Measurements from ENCODE around the gene LAMA3. TPM values are rescaled to one million over a fixed set of nuclear protein-coding genes. Genes with fewer than 3 reads are reported as not detected.

The LAMA3 gene
- total RNA-seq, 2 donors from 2014 or later: 31.9 to 41.3 TPM

DNA sequence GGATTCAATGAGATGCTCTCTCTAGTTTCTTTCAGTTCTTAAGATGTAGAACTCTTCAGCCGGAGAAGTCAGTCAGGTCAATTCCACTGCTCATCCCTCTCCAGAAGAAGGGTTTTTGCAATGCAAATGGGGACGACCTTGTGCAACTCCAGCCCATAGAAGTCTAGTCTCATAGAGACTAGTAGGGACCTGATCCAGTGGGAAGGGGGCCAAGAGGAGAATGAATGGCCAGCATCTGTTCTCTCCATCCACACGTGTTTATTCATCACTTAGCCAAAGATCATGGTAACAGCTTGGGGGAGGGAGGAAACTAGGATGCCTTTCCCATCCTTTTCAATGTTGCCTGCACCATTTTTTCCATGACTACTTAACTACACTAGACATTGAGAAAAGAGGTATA, 120.2 kb downstream of the LAMA3 start:
- H3K4me1 ChIP-seq: no peaks in the 10 kb centered on the region
- H3K9me3 ChIP-seq: no peaks in the 10 kb centered on the region
- no peak overlapping the region for H3K9ac ChIP-seq (ENCODE audit: low read depth in 2 of 2, low read length in 2 of 2)
- TF ChIP-seq, protein P1, sequence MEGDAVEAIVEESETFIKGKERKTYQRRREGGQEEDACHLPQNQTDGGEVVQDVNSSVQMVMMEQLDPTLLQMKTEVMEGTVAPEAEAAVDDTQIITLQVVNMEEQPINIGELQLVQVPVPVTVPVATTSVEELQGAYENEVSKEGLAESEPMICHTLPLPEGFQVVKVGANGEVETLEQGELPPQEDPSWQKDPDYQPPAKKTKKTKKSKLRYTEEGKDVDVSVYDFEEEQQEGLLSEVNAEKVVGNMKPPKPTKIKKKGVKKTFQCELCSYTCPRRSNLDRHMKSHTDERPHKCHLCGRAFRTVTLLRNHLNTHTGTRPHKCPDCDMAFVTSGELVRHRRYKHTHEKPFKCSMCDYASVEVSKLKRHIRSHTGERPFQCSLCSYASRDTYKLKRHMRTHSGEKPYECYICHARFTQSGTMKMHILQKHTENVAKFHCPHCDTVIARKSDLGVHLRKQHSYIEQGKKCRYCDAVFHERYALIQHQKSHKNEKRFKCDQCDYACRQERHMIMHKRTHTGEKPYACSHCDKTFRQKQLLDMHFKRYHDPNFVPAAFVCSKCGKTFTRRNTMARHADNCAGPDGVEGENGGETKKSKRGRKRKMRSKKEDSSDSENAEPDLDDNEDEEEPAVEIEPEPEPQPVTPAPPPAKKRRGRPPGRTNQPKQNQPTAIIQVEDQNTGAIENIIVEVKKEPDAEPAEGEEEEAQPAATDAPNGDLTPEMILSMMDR (IDR thresholded peaks at IDR 0.05): no peak
- H3K36me3 ChIP-seq: no peaks in the 10 kb centered on the region
- no peaks in the 10 kb centered on the region for H3K27me3 ChIP-seq
- no peak overlapping the region for H3K27ac ChIP-seq
- no peak for DNase-seq
- intact Hi-C loops (cut with DNase I): no loop called here
- no peak overlapping the region for H3K4me3 ChIP-seq

DNA sequence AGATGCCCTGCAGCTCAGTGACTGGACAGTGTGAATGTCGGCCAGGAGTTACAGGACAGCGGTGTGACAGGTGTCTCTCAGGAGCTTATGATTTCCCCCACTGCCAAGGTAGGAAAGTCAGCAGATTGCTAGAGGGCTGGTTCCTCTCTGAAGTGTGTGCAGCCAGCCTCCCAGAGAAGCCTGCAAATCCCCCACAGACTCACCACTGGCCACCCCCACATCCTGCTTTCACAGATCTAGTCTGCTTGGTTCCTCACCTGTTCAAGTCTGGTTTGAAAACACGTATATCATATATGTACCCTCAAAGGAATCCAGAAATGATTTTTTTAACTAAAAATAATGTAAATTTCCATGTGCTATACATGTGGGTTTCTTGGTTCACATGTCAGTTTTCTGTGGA, 121.1 kb downstream of the LAMA3 start:
- H3K9ac ChIP-seq (ENCODE audit: low read depth in 2 of 2, low read length in 2 of 2): no peak overlapping the region
- no peaks in the 10 kb centered on the region for H3K36me3 ChIP-seq
- no peak overlapping the region for H3K4me3 ChIP-seq
- TF ChIP-seq, protein P1 (IDR thresholded peaks at IDR 0.05): no peak
- H3K9me3 ChIP-seq: no peaks in the 10 kb centered on the region
- DNase-seq: no peak
- H3K27ac ChIP-seq: no peak overlapping the region
- intact Hi-C loops (cut with DNase I): loop anchor here (10.0 kb wide), 2 partner anchors 106 to 296 kb away; no protein-coding TSS in a partner anchor
- H3K4me1 ChIP-seq: no peaks in the 10 kb centered on the region
- no peaks in the 10 kb centered on the region for H3K27me3 ChIP-seq

DNA sequence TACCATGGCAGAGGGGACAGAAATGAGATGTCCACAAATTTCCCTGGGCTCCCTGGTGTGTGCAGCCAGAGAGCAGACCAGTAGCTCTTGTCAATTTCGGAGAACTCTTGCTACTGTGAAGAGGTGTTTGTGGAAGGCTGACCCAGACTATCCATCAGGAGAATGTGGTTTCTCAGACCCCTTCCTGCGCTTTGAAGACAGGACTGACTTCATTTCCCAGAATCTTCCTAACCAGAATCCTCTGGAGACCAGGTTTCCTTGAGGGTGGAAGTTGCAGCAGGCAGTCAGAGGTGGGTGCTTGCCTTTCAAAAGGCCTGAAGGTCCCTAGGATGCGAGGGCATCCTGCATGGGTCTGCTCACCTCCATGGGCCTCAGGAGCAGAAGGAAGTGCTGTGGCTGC, 121.9 kb downstream of the LAMA3 start:
- TF ChIP-seq, protein P1 (IDR thresholded peaks at IDR 0.05): no peak
- Histone ChIP-seq H3K36me3 (no peaks in the 10 kb centered on the region), H3K9me3 (no peaks in the 10 kb centered on the region), H3K9ac (ENCODE audit: low read depth in 2 of 2, low read length in 2 of 2) (no peak overlapping the region), H3K27ac (no peak overlapping the region), H3K4me1 (no peaks in the 10 kb centered on the region), H3K27me3 (no peaks in the 10 kb centered on the region), H3K4me3 (no peak overlapping the region)
- intact Hi-C loops (cut with DNase I): loop anchor here (10.0 kb wide), 2 partner anchors 106 to 296 kb away; no protein-coding TSS in a partner anchor
- DNase-seq: no peak

DNA sequence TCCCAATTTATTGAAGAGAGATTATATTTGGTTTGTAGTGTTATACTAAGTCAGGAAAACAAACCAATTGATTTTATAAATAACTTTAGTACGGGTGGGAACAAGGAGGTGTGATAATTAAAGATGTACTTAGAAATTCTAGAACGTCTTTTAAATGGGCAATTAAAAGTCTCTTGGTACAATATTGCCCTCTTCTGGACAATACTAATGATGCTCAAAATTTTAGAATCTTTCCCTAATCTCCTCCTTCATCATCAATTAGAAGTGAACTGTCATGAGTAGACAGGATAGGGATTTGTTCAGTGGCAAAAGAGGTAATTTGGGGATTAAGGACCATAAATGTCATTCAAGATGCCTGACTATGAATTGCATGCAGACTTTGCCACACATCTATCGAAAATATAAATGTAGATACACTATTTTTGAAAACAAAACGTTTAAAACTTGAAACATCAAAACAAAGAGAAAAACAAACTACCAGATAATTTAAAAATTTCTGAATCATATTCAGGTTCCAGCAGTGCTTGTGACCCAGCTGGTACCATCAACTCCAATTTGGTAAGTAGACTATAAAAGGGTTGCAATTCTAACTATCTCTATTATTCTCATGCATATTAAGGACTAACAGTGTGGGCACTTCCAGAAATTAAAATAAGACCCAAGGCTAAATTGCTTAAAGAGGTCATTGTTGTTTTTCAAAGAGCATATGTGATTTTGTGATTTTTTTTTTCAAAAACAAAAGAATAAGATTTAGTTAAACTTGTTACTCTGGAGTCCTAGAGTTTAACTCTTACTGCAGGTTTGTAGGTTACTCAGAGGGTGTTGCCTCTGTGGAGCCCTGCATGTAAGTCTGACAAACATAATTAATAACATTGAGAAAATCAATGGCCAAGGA, 123.5 kb downstream of the LAMA3 start:
- no peak for DNase-seq
- intact Hi-C loops (cut with DNase I): loop anchor here (2.0 to 10.0 kb wide), 3 partner anchors 108 to 298 kb away; no protein-coding TSS in a partner anchor
- TF ChIP-seq, protein P1 (IDR thresholded peaks at IDR 0.05): peak; percentile 46
- Histone ChIP-seq H3K36me3 (no peaks in the 10 kb centered on the region), H3K4me3 (no peak overlapping the region), H3K4me1 (no peaks in the 10 kb centered on the region), H3K9me3 (no peaks in the 10 kb centered on the region), H3K9ac (ENCODE audit: low read depth in 2 of 2, low read length in 2 of 2) (no peak overlapping the region), H3K27me3 (no peaks in the 10 kb centered on the region), H3K27ac (no peak overlapping the region)

DNA sequence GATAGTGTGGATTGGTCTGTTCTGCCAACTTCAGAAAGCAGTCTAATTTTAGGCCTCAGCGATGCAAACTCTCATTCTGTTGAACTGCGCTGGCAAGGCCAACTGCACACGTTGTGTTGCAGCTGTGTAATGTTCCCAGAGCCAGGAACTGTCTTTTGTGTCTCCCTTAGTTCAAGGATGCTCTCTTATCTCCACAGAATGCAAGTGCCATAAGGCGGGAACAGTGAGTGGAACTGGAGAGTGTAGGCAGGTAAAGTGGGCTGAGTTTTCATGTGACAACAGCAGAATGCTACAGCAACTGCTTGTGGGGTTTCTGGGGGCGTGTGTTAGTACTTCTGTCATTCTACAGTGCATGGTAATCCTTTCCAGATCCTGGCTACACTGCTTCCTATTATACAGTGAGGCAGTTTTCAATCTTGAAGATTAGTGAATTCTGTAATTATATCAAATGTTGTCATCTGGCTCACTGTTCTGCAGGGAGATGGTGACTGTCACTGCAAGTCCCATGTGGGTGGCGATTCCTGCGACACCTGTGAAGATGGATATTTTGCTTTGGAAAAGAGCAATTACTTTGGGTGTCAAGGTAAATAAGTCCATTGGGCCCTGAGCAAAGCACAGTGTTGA, 125.8 kb downstream of the LAMA3 start:
- Histone ChIP-seq H3K27me3 (no peaks in the 10 kb centered on the region), H3K4me1 (no peaks in the 10 kb centered on the region), H3K4me3 (no peak overlapping the region), H3K9ac (ENCODE audit: low read depth in 2 of 2, low read length in 2 of 2) (no peak overlapping the region), H3K9me3 (no peaks in the 10 kb centered on the region), H3K27ac (no peak overlapping the region), H3K36me3 (no peaks in the 10 kb centered on the region)
- intact Hi-C loops (cut with DNase I): loop anchor here (10.0 kb wide), 2 partner anchors 110 to 300 kb away; no protein-coding TSS in a partner anchor
- TF ChIP-seq, protein P1 (IDR thresholded peaks at IDR 0.05): no peak
- no peak for DNase-seq

All from colonic mucosa (tissue), 4 donors.